PC-3 (cell line): ENCODE results near the gene ASPM. TPM values are rescaled to one million over a fixed set of nuclear protein-coding genes. Genes with fewer than 3 reads are reported as not detected.
"Not testable (repeated sequence)": the region's sequence is repeated elsewhere in the genome, so short reads cannot be mapped to it uniquely, and the experiment has no call there.

Experiments used
- ATAC-seq: fragments of 200-7000 bp; cut with Tn5 transposase; 2 replicates; pipeline ENCODE4 v1.9.1; 2020; ENCODE audit warnings: mild to moderate bottlenecking, moderate library complexity
- BruUV-seq: library from RNA; stranded (reverse); fragments of 400-500 nt; replicated peaks from 2 replicates; lab custom pipeline; 2021; lab: Mats Ljungman, UMichigan
- CTCF ChIA-PET: fragments of 300-600 bp; sonication (Branson Sonifier 250); formaldehyde crosslinking; loops from one replicate; lab custom pipeline; 2022; ENCODE audit warnings: antibody characterized with exemption; lab: Charles Lee
- POLR2A ChIA-PET: fragments of 300-600 bp; sonication (Branson Sonifier 250); formaldehyde crosslinking; loops from one replicate; lab custom pipeline; 2022; ENCODE audit warnings: antibody characterized with exemption; ENCODE audit not compliant: unreplicated experiment; lab: Charles Lee
- DNase-seq: peaks from one replicate; pipeline ENCODE4 v3.0.0-alpha.2; 2015
- H2AFZ ChIP-seq: fragments of 300-600 bp; sonication (generic); 2 replicates; pipeline ENCODE4 v1.6.0; 2016; ENCODE audit warnings: antibody characterized with exemption, low read length
- H3F3A ChIP-seq: fragments of 300-600 bp; sonication (generic); one replicate; pipeline ENCODE4 v1.6.0; 2017; ENCODE audit warnings: antibody characterized with exemption, low read length, control low read depth, mild to moderate bottlenecking; ENCODE audit not compliant: unreplicated experiment
- H3K27ac ChIP-seq: fragments of 300-600 bp; sonication (generic); 2 replicates; pipeline ENCODE4 v1.5.1; 2016; ENCODE audit warnings: mild to moderate bottlenecking, low read length
- H3K27me3 ChIP-seq: fragments of 300-600 bp; sonication (generic); 2 replicates; pipeline ENCODE4 v1.6.1; 2016; ENCODE audit warnings: low read length, mixed read lengths
- H3K36me3 ChIP-seq: fragments of 300-600 bp; sonication (generic); 2 replicates; pipeline ENCODE4 v1.6.1; 2016; ENCODE audit warnings: low read depth, mixed run types, low read length, mixed read lengths
- H3K4me1 ChIP-seq: fragments of 300-600 bp; sonication (generic); 2 replicates; pipeline ENCODE4 v1.5.1; 2016; ENCODE audit warnings: low read length; ENCODE audit not compliant: insufficient read depth
- H3K4me2 ChIP-seq: fragments of 300-600 bp; sonication (generic); 2 replicates; pipeline ENCODE4 v1.6.0; 2016; ENCODE audit warnings: low read length
- H3K4me3 ChIP-seq: fragments of 300-600 bp; sonication (generic); 2 replicates; pipeline ENCODE4 v1.5.1; 2016; ENCODE audit warnings: mild to moderate bottlenecking, low read length, mixed read lengths
- H3K79me2 ChIP-seq: fragments of 300-600 bp; sonication (generic); 2 replicates; pipeline ENCODE4 v1.6.1; 2017; ENCODE audit warnings: low read length, mixed read lengths
- H3K9ac ChIP-seq: fragments of 300-600 bp; sonication (generic); 2 replicates; pipeline ENCODE4 v1.6.0; 2016; ENCODE audit warnings: mild to moderate bottlenecking, low read length
- H3K9me2 ChIP-seq: fragments of 300-600 bp; sonication (generic); replicated peaks from 2 replicates; pipeline ENCODE4 v1.6.1; 2016; ENCODE audit warnings: mixed run types, low read length, mixed read lengths
- H3K9me3 ChIP-seq: fragments of 300-600 bp; sonication (generic); 2 replicates; pipeline ENCODE4 v1.6.1; 2016; ENCODE audit warnings: low read length, mixed read lengths
- H4K20me1 ChIP-seq: fragments of 300-600 bp; sonication (generic); 2 replicates; pipeline ENCODE4 v1.6.1; 2016; ENCODE audit warnings: low read length, mixed read lengths
- EZH2 ChIP-seq: fragments of 300-600 bp; sonication (generic); IDR thresholded peaks from one replicate; pipeline ENCODE4 v1.6.1; 2017; ENCODE audit warnings: antibody characterized with exemption, mild to moderate bottlenecking, low read length; ENCODE audit not compliant: unreplicated experiment
- EZH2phosphoT487 ChIP-seq: fragments of 300-600 bp; sonication (generic); IDR thresholded peaks from 2 replicates; pipeline ENCODE4 v1.6.1; 2018; ENCODE audit warnings: mild to moderate bottlenecking, antibody characterized with exemption, low read length, borderline replicate concordance
- intact Hi-C: fragments of 100-400 bp; cut with micrococcal nuclease; formaldehyde crosslinking; loops from 2 replicates; pipeline ENCODE4 v1.9.0; 2023
- total RNA-seq: library from RNA; depleted of rRNA; stranded (reverse); fragments of >200 nt; gene quantifications from 2 replicates; pipeline ENCODE4 v1.2.3, GENCODE V29; 2014
- TF ChIP-seq, protein P1 (sequence below): fragments of 300-600 bp; sonication (generic); conservative IDR thresholded peaks from 2 replicates; pipeline ENCODE4 v1.5.1; 2017; ENCODE audit warnings: antibody characterized with exemption, low read depth, mild to moderate bottlenecking, low read length

ASPM gene
- total RNA-seq, 1 experiment from 2014 or later, result 35.0 TPM

GRCh38 chr1:197042676-197043341, 103.7 kb downstream of the ASPM start:
- BruUV-seq, result no TSS peak
- no peaks in the 10 kb centered on the region for H3K27me3 ChIP-seq
- DNase-seq (no peak), ATAC-seq (no peak; the same call in 1 of the 2 replicates)
- H3K4me1 ChIP-seq, result no peaks in the 10 kb centered on the region
- ChIA-PET CTCF (no interaction called here), POLR2A (no interaction called here)
- H2AFZ ChIP-seq, result no peak overlapping the region
- TF ChIP-seq EZH2 (no peak), EZH2phosphoT487 (no peak)
- TF ChIP-seq, protein P1, sequence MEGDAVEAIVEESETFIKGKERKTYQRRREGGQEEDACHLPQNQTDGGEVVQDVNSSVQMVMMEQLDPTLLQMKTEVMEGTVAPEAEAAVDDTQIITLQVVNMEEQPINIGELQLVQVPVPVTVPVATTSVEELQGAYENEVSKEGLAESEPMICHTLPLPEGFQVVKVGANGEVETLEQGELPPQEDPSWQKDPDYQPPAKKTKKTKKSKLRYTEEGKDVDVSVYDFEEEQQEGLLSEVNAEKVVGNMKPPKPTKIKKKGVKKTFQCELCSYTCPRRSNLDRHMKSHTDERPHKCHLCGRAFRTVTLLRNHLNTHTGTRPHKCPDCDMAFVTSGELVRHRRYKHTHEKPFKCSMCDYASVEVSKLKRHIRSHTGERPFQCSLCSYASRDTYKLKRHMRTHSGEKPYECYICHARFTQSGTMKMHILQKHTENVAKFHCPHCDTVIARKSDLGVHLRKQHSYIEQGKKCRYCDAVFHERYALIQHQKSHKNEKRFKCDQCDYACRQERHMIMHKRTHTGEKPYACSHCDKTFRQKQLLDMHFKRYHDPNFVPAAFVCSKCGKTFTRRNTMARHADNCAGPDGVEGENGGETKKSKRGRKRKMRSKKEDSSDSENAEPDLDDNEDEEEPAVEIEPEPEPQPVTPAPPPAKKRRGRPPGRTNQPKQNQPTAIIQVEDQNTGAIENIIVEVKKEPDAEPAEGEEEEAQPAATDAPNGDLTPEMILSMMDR, result no peak
- intact Hi-C loops, result no loop called here
- no peaks in the 10 kb centered on the region for H3F3A ChIP-seq
- no peak overlapping the region for H3K4me2 ChIP-seq
- H3K36me3 ChIP-seq, result no peaks in the 10 kb centered on the region
- no peak overlapping the region for H3K27ac ChIP-seq
- no peaks in the 10 kb centered on the region for H4K20me1 ChIP-seq
- no peak overlapping the region for H3K9ac ChIP-seq
- H3K9me2 ChIP-seq, result no peaks in the 10 kb centered on the region
- no peaks in the 10 kb centered on the region for H3K9me3 ChIP-seq
- no peaks in the 10 kb centered on the region for H3K79me2 ChIP-seq
- H3K4me3 ChIP-seq, result no peak overlapping the region

DNA sequence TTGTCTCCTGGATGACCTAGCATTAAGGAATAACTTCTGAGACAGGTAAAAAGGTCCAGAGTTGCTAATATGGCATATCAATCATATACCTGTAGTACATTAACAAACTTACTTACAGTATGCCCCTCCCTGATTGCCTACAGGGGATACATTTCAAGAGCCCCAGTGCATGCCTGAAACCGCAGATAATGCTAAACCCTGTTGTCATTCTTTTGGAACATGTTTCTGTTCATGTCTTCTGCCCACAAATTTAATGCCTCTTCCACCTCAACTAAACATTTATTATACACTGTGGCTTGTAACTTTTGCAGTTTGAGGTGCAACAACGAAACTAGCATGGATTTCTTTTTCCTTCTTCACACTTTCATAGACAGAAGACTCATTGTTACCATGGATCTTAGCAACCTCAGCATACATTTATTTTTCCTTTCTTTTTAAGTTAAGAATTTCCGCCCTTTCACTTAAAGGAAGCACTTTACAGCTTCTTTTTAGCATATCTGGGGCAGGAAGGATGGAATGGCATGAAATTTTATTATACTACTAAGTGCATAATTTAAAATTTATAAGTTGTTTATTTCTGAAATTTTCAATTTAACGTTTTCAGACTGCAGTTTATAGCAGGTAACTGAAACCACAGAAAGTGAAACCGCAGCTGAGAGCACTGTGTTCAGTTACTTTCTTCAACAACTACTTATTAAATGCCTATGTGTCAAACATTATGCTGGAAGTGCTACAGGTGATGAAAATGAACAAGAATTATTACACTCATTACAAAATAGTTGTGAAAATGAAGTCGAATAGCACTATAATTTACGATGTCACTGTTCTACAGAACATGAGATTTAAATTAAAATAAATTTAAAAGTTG, 104.7 kb downstream of the ASPM start:
- Histone ChIP-seq H3K9me2 (no peaks in the 10 kb centered on the region), H3F3A (no peaks in the 10 kb centered on the region), H3K4me3 (no peak overlapping the region), H3K79me2 (no peaks in the 10 kb centered on the region), H3K4me2 (no peak overlapping the region), H3K36me3 (no peaks in the 10 kb centered on the region), H4K20me1 (no peaks in the 10 kb centered on the region), H3K27ac (no peak overlapping the region), H3K9ac (no peak overlapping the region), H3K27me3 (no peaks in the 10 kb centered on the region), H2AFZ (no peak overlapping the region), H3K9me3 (no peaks in the 10 kb centered on the region), H3K4me1 (no peaks in the 10 kb centered on the region)
- ChIA-PET CTCF (no interaction called here), POLR2A (no interaction called here)
- BruUV-seq, result no TSS peak
- TF ChIP-seq EZH2phosphoT487 (no peak), EZH2 (no peak)
- TF ChIP-seq, protein P1, result no peak
- no peak for ATAC-seq
- DNase-seq, result no peak
- intact Hi-C loops, result no loop called here

DNA sequence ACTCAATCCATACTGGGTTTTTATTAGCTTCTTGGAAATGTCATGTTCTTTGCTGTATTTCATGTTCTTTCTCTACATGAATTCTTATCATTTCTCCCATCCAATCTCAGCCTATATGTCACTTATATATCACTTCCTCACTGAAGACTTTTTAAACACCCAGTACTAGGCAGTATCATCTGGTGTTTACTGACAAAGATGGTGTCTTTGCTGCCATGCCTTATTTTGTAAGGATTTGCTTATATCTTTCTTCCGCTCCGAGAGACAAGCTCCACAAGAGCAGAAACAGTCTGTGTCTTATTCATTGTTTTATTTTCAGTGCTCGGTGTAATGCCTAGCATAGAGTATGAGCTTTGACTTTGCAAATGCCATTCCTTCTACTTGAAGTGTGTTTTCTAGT, 109.6 kb downstream of the ASPM start:
- Histone ChIP-seq H3K27me3 (no peaks in the 10 kb centered on the region), H3K4me3 (no peak overlapping the region), H3K9me3 (no peaks in the 10 kb centered on the region), H3K4me1 (peaks cover 12% of the 10 kb centered on the region), H3K9me2 (no peaks in the 10 kb centered on the region), H3K27ac (no peak overlapping the region), H3F3A (no peaks in the 10 kb centered on the region), H2AFZ (no peak overlapping the region), H4K20me1 (no peaks in the 10 kb centered on the region), H3K36me3 (no peaks in the 10 kb centered on the region), H3K79me2 (no peaks in the 10 kb centered on the region), H3K9ac (no peak overlapping the region), H3K4me2 (no peak overlapping the region)
- CTCF ChIA-PET, result no interaction called here
- no peak for TF ChIP-seq EZH2phosphoT487
- TF ChIP-seq EZH2, result no peak
- TF ChIP-seq, protein P1, result no peak
- intact Hi-C loops, result no loop called here
- BruUV-seq, result no TSS peak
- DNase-seq (no peak), ATAC-seq (no peak)
- POLR2A ChIA-PET, result no interaction called here

- H3K79me2 ChIP-seq, CTCF ChIA-PET, H3K9ac ChIP-seq, H3K36me3 ChIP-seq, POLR2A ChIA-PET, BruUV-seq, H3K4me3 ChIP-seq, H3F3A ChIP-seq, H4K20me1 ChIP-seq, H3K9me2 ChIP-seq, intact Hi-C loops, H3K27me3 ChIP-seq, H3K9me3 ChIP-seq: not testable (repeated sequence)
- Histone ChIP-seq H3K27ac (peak overlapping the region; percentile 25; the same call in 1 of the 2 replicates), H2AFZ (peak overlapping the region; percentile 34; the same call in 1 of the 2 replicates), H3K4me2 (peak overlapping the region; percentile 51), H3K4me1 (peaks cover 12% of the 10 kb centered on the region)
- ATAC-seq, result peak; percentile 71
- DNase-seq, result peak; percentile 65
Observed at GRCh38 chr1:197034631-197035339, 111.7 kb downstream of the ASPM start.
